Fibroblast of lung (primary cell): ENCODE data around the gene RPA3.

Experiments
- EZH2 ChIP-seq: IDR thresholded peaks from 2 replicates; pipeline ENCODE4 v1.5.1; 2012; ENCODE audit warnings: low read length, control low read depth, mild to moderate bottlenecking; ENCODE audit errors: missing control alignments
- TF ChIP-seq, protein P1 (sequence below), 2 donors: IDR thresholded peaks in 1 of 2; conservative IDR thresholded peaks in 1 of 2; 1 replicate in 1 of 2; 2 replicates in 1 of 2; pipeline ENCODE4 v1.5.1; 2011 to 2012; ENCODE audit warnings: low read length in 2 of 2, control low read depth in 1 of 2, inconsistent platforms in 1 of 2, low read depth in 1 of 2, mild to moderate bottlenecking in 1 of 2

DNA sequence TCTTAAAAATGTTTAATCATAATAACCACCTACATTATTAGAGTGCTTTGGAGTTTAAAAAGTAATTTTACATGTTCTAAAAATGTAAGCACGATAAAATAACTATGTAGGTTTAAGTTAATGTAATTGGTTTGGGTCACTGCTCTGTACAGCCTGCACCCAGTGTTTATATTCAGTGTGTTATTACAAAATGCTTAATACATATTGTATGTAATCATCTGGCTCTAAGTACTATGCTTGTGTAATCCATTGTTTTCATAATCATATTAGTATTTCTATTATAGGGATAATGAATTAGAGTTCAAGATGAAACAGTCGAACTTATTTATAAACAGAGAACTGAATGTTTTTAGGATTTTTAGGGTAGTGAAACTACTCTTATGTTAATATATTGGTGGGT lies 13.1 kb downstream of the RPA3 start:
- TF ChIP-seq, protein P1, sequence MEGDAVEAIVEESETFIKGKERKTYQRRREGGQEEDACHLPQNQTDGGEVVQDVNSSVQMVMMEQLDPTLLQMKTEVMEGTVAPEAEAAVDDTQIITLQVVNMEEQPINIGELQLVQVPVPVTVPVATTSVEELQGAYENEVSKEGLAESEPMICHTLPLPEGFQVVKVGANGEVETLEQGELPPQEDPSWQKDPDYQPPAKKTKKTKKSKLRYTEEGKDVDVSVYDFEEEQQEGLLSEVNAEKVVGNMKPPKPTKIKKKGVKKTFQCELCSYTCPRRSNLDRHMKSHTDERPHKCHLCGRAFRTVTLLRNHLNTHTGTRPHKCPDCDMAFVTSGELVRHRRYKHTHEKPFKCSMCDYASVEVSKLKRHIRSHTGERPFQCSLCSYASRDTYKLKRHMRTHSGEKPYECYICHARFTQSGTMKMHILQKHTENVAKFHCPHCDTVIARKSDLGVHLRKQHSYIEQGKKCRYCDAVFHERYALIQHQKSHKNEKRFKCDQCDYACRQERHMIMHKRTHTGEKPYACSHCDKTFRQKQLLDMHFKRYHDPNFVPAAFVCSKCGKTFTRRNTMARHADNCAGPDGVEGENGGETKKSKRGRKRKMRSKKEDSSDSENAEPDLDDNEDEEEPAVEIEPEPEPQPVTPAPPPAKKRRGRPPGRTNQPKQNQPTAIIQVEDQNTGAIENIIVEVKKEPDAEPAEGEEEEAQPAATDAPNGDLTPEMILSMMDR (conservative IDR thresholded peaks at IDR 0.05 in 1 of 2, IDR thresholded peaks at IDR 0.05 in 1 of 2; ENCODE audit: low read depth in 1 of 2, low read length in 2 of 2), result no peak
- TF ChIP-seq EZH2, result no peak
